ENCODE results near the gene PDE4D.

GRCh38 chr5:59439303-59439702 is 454.2 kb downstream of the PDE4D start:
- no peak for TF ChIP-seq CTCF (IDR thresholded peaks at IDR 0.05; ENCODE audit: insufficient read depth, low read depth, low read length)
- TF ChIP-seq EZH2 (IDR thresholded peaks at IDR 0.05; ENCODE audit: insufficient read depth, low read length), result no peak

Measured in astrocyte (in vitro differentiated cells and primary cell).